ENCODE data around the gene DLG5.
"Not testable (repeated sequence)": the region's sequence is repeated elsewhere in the genome, so short reads cannot be mapped to it uniquely, and the experiment has no call there.

Gene DLG5

DNA sequence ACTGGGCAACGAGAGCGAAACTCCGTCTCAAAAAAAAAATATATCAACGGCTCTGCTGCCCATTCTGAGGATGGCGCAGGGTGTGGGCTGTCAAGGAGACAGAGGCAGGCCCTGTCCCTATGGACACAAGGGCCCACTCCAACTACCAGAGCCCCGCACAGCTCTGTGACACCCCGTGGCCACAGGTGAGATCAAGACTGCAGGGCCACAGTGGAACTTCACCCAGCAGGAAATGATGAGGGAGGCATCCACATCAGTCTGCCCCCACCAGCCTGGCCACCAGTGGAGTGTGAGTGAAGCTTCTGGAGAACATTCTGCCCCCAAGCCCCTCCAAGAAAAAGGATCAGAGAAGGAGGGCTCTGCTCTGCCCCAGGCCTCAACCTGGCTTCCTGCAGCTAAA lies 136.7 kb downstream of the DLG5 start:
- no peak for DNase-seq

DNA sequence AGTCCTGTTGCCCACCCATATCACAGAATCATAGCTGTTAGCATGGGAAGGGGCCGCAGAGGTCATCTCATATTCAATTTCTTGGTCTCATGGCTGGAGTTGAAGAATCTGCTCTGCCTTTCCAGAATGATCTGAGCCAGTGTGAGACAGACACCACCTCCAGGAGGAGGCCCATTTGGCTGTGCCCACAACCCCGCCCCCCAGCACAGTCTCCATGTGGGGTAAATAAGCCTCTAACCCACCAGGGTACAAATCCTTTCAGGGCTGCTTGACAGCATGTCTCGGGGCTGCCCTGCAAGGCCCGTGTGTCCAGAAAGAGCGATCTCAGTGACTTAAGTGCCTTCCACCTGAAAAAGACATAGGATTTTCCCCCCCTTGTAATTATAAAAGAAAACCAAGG lies 137.5 kb downstream of the DLG5 start:
- no peak for DNase-seq

DNA sequence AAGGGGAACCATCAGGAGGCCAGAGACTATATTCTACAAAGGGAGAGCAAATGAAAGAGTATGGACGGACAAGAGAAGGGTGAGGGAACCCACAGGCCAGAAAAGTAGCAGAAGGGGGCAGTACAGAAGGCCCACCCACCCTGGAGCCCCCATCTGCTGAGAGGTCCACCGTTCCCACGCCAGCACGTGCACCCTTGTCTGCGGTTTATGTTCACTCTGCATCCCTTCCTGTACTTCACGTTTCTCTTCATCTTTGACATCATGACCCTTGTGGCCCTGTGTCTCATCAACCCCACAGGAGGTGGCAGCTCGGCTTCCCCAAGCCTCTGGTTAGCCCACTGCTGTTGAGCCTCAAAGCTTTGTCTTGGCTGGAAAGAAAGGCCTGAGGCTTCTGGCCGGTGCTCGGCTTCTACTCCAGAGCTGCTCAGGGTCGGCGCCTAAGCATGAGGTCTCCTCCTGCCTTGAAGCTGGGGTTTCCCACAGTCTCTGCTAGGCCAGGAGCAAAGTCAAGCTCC lies 138.0 kb downstream of the DLG5 start:
- no peak for DNase-seq

DNA sequence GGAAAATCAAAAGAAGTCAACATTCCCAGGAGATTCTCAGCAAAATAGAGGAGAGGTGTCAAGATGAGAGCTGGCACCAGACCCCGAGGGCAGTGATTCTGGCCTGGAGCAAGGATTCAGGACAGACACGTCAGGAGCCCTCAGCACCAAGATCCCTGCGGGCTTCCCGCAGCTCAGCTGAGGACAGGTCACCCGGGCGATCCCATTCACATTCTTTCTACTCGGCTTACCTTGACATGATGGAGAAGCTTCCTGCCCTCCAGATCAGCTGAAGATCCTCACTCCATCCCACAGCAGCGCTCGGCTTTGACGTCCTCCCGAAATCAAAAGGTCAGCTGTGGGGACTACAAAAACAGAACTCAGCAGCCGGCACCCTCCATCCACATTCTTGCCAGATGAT lies 139.1 kb downstream of the DLG5 start:
- DNase-seq, result no peak

DNA sequence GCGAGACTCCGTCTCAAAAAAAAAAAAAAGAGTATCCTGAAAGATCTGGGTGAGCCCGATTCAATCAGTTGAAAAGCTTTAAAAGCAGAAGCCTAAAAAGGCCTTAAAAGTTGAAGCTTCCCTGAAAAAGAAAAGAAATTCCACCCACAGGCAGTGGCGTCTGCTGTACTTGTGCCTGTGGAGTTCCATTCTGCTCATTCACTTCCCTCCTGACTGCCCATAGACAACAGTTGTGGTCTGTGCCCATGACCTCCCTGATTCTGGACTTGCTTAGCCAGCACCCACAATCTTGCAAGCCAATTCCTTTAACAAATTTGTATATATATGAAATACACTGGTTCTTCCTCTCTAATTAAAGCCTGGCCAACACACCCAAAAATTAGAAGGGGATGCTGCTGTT lies 141.7 kb downstream of the DLG5 start:
- DNase-seq, result no peak

DNA sequence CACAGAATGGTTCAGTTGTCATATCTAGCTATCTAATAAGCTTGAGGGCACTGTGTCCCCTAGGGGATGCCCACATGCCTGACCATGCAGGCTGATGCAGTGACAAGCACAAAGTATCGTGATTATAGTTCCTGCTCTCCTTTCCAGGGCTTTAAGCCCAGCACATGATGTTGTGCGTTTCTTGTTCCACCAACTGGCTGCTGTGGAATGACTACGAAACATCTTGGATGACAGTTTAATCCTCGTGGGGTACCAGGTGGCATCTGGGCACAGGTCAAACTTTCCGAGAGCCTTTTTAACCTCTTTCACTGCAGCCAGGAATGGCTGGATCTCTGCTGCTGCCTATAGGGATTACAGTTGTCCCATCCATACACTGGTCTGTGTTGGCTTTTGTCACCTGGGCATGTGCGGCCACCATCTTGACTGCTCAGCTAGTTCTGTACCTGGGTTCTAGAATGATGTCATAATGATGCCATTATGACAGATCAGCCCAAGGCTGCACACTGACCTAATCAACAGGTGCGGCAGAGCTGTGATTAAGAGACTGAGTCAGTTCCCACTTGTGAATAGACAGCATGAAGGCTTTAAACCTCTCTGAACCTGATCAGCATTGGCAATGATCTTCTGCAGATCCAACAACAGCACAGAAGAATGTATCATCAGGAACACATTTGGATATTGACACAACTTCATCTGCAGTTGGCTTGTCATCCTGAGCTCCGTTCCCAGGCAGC lies 144.1 kb downstream of the DLG5 start:
- DNase-seq, result no peak

DNA sequence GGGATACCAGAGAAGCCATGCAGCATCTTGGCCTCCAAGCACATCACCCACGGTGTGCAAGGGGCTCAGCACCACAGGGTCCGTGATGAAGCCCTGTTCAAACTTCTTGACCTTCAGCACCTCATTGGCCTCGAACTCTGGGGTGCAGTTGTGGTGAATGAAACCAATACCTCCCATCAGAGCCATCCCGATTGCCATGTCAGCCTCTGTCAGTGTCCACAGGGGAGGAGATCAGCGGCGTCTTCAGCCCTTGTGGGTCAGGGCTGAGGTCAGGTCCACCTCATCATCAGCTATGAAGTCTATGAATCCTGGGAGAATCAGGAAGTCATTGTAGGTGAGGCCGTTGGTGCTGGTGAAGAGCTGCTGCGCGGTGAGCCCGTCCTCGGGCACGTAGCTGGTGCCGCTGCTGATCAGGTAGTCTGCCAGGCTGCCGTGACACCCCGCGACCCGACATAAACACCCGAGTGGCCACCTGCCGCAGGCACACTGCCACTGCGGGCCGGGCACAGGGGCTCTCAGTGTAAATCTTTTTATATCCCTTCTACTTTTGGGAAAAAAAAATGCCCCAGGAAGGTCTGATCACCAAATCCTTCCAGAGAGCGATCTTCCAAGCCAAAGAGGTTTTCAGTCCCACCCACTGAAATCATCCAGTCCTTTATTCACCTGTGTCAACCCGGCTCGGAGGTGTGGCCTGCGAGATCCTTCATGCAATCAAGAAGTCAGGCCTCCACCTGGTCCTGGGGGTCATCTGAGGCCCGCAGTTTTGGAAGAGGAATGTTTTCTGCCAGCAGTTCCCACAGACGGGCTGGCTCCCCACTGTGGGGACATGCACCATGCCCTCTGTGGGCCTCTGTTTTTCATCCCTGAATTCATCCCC lies 144.9 kb downstream of the DLG5 start:
- no peak for DNase-seq

DNA sequence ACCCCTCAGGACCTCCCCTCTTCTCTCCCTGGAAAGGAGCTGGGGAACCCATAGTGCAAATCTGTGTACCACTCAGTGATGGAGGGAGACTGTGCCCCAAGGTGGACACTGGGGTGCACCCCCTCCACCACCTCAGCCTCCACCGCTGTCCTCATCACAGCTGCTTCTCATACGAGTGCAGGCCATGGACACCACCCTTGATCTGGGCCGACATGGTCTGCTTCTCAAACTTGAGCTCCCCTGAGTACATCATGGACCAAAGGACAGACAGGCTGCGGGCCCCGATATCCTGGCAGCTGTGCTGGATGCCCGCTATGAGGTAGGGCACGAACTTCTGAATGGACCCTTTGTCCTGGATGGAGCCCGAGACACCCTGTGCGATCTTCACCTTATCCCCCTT lies 146.4 kb downstream of the DLG5 start:
- DNase-seq, result no peak

DNA sequence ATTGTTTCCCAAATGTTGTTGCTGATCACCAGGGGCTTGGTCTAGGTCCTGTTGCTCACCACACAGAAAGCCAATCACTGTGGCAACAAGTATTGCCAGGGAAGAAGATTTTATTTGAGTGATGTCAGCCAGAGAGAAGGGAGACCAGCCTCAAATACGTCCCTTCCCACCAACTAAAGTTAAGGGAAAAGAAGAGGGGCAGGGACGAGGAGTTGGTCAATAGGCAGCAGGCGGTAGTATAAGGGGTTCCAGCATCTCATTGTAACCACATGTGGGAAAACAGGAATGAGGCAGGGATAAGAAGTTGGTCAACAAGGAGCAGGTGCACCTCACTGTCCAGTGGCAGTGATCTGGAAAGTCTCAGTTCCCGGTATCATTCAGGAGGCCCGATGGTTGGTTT lies 150.1 kb downstream of the DLG5 start:
- DNase-seq, result no peak

DNA sequence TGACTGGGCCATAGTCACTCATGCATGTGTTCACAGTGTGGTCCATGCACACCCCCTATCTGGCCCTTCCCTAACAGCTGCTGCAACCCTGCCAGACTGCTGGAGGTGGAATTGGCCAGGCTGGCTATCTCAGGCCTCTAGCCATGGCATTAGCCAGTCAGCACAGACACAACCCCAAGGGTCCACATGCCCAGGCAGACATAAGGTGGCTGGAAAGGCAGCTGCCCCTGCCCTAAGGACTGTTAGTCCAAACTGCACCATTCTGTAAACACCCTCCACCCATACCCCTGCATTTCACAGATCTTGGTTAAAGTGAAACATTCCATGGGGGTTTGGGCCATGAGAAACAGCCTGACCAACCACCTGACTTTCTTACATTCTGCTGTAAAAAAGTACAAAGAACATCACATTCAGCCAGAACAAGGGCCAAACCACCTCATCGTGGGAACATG lies 151.6 kb downstream of the DLG5 start:
- DNase-seq, result no peak

DNA sequence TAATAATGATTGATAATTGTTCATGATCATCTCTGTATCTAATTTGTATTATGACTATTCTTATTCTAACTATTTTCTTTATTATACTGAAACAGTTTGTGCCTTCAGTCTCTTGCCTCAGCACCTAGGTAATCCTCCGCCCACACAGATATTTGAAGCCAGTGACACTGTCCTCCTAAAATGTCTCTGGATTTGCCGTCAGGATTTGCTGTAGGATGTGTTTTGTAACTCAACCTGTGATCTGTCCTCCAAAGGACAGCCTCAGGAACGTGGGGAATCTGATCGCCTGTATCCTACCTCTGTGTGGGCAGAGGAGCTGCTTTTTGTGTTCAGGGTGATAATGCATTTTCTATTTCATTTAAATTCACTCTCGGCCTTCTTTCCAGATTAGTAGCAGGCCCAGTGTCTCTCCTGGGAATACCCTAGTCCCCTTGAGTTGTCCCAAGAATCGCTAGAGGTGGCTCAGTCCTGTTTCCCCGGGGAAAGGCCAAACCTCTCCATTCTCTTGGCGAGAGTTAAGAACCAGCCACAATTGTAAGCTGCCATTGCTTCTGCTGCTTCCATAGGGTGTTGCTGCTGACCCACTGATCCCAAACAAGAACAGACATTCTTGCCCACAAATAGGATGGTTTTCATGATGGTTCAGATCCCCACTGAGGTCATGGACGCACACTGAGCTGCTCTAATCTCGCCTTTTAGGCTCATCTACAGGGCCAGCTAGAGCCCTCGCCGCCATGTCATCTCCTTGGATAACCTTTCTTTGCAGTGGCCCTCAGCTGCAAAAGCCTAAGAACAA lies 152.7 kb downstream of the DLG5 start:
- no peak for DNase-seq

DNA sequence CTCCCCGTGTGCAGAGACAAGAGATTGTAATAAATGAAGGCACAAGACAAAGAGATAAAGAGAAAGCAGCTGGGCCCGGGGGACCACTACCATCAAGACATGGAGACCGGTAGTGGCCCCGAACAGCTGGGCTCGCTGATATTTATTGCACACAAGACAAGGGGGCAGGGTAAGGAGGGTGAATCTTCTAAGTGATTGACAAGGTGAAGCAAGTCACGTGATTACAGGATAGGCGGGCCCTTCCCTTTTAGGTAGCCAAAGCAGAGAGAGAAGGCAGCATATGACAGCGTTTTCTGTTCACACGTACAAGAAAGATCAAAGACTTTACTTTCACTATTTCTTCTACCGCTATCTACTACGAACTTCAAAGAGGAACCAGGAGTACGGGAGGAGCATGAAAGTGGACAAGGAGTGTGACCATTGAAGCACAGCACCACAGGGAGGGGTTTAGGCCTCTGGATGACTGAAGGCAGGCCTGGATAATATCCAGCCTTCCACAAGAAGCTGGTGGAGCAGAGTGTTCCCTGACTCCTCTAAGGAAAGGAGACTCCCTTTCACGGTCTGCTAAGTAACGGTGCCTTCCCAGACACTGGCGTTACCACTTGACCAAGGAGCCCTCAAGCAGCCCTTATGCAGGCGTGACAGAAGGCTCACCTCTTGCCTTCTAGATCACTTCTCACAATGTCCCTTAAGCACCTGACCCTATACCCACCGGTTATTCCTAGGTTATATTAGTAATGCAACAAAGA lies 153.5 kb downstream of the DLG5 start:
- not testable (repeated sequence) for DNase-seq

DNA sequence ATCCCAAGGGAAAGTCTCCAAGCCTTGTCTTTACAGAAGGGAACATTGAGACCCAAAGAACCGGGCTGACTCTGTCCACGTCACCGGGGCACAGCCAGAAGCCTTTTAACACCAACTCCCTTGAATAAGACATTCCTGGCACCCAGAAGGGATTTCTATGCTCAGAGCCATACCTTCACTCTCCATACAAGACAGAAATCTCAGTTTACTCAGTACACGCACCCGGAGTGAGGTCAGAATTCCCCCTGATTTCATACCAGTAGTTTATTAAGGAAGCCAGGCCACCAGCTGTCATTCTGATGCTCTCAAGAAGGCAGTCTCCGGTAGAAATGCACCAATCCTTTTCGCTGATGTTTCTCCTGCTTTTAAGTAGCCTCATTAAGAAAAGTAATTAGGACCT lies 154.7 kb downstream of the DLG5 start:
- no peak for DNase-seq

DNA sequence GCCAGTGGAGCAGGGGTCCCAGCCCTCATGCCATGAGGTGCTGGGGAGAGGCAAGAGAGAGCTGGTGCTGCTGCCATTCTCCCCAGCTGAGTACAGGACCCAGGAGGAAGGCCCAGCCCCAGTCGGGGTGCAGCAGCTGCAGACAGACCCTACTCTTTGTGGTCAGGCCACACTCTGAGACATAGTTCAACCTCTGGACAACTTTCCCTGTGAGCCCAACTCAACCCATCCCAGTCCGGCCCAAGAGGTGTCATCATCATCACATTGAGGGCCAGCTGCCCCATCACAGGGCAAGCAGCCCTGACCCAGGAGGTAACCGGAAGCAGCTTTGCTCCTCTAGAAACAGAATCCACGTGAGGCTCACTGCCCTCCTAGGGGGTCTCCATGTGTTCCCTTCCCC lies 155.1 kb downstream of the DLG5 start:
- no peak for DNase-seq

DNA sequence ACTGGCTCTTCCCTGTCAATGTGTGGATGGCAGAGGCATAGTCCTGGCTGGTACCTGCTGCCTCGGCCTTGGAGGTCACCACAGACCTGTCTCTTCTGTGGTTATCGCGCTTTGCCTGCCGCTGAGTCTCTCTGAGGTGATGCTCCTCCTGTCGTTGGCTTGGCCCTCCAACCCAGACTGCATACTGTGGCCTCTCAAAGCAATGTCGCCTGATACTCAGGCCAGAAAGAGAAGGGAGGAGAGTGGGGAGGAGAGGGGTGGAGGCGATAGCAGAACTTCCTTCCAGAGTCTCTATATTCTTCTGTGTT lies 155.7 kb downstream of the DLG5 start:
- no peak for DNase-seq

DNA sequence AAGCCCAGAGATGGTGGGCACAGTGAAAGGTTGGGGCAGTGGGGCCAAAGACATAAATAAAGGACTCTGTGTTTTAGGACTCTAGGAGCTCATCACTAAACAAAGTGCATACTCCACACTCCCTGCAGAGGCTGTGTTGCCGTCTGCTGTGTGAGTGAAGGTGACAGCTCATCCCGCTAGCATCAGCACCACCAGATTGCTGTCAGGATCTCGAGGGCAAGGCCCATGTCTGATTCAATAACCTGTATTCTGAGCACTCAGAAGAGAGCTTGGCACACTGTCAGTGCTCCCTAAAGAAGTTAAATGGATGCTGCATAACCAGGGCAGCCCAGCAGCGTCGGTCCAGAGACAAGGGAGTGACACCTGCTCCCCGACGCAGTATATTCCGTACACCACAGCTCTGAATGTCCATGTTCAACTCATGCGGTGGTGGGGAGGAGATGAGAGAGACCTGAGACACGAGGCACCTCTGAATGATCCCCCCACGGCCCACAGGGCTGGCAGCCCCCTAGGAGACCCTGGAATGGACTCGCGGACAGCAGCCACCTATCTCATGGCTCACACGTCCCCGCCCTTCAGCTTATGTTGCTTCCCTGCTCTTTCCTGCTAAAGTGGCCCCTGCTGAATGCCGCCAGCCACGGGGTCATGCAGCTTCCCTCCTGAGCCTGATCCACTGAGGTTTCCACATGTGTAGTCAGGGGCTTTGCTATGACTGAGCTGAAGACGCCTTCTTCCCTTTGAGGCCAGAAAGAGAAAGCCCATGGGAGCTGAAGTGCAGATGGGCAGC lies 156.3 kb downstream of the DLG5 start:
- no peak for DNase-seq

DNA sequence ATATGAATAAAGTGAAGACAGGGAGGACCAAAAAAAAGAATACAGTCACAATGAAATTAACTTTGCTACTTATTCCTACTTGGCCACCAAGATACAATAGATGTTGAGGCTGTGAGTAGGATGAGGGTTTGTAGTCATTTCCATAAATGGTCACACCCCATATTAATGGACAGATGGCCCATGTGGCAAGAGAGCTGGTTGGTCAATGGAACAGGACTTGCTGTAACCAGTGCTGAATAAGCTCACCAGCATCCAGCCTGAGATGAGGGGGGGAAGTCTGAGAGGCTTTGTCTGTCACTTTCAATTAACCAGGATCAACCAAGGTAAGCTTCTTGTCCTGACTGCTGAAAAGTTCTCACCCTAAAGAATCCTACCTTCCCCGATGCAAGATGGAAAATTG lies 158.5 kb downstream of the DLG5 start:
- no peak for DNase-seq

DNA sequence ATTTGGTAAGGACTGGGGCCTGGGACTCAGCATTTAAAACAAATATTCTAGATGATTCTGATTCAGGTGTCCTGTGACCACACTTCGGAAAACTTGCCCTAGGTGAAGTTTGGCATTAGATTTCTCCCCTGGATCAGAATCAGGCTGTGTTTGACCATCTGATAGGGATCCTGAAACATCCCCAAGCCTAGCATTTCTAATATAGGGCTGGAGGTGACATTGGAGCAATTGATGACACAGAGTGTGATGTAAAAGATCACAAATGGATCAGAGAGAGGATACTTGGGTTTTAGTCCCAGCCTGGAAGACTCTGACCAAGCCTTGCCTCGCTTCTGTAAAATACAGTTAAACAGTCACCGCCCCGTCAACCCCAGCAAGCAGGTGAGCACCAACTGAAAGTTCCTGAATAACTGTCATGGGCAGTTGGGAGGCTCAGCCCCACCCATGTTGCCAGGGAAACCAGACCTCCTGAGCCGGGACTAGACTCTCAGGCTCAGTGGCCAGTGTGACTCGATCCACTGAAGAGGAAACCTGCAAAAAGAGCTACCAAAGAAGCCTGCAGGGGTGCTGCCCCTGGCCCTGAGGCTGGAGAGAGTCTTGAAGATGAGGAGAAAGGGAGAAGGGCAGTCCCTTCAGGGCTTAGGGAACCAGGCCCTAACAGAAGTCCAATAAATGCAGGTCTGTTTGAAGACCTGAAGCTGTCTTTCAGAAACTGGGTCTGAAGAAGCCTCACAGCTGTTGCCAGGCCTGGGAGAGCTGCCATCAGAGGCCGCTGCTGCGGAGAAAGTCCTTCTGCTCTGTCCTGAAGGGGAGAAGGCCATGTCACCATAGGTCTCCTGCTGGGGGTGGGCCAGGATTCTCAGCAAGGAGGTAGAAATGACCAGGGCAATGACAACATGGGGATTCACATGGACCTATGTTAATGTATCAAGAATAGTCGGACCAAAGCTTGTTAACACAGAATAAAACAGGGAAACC lies 162.8 kb downstream of the DLG5 start:
- DNase-seq, result no peak

DNA sequence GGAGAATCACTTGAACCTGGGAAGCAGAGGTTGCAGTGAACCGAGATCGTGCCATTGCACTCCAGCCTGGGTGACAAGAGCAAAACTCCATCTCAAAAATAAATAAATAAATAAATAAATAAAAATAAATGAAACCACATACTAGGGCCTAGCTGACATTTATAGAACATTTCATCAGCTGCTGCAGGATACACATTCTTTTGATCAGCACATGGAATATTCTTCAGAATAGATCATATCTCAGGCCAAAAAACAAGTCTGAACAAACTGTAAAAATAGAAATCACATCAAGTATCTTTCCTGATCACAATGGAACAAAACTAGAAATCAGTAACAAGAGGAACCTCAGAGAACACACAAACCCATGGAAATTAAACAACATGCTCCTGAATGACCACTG lies 168.1 kb downstream of the DLG5 start:
- not testable (repeated sequence) for DNase-seq
